RPMI7951 (cell line): ENCODE data around the gene SLIT1. TPM values are rescaled to one million over a fixed set of nuclear protein-coding genes. Genes with fewer than 3 reads are reported as not detected.

ENCODE experiments used
- DNase-seq: peaks from one replicate; pipeline ENCODE4 v3.0.0-alpha.2; 2012; ENCODE audit warnings: low read depth
- total RNA-seq: library from RNA; depleted of rRNA; stranded (reverse); fragments of >200 nt; shearing (Covaris generic); gene quantifications from 2 replicates; pipeline ENCODE4 v1.2.3, GENCODE V29; 2014

The SLIT1 gene
- total RNA-seq, 1 experiment from 2014 or later: 0.12 TPM

GRCh38 chr10:97173036-97173435 lies 12.7 kb downstream of the SLIT1 start:
- DNase-seq: no peak

- no peak for DNase-seq
Measured at GRCh38 chr10:97171001-97171400, 14.8 kb downstream of the SLIT1 start.

GRCh38 chr10:97169911-97170693 lies 15.7 kb downstream of the SLIT1 start:
- no peak for DNase-seq

GRCh38 chr10:97169063-97169462 lies 16.7 kb downstream of the SLIT1 start:
- DNase-seq: no peak

- DNase-seq: no peak
Measured at GRCh38 chr10:97168645-97169044, 17.1 kb downstream of the SLIT1 start.

- DNase-seq: no peak
Measured at GRCh38 chr10:97165499-97165898, 20.3 kb downstream of the SLIT1 start.

- no peak for DNase-seq
Measured at GRCh38 chr10:97163781-97164501, 21.8 kb downstream of the SLIT1 start.

GRCh38 chr10:97163181-97163580 lies 22.6 kb downstream of the SLIT1 start:
- no peak for DNase-seq

GRCh38 chr10:97159646-97160305 lies 26.0 kb downstream of the SLIT1 start:
- no peak for DNase-seq

- DNase-seq: peak; percentile 35
Measured at GRCh38 chr10:97157578-97158095, 28.1 kb downstream of the SLIT1 start.

GRCh38 chr10:97154781-97155180 lies 31.0 kb downstream of the SLIT1 start:
- no peak for DNase-seq

- no peak for DNase-seq
Measured at GRCh38 chr10:97154162-97154561, 31.6 kb downstream of the SLIT1 start.

GRCh38 chr10:97153270-97153850 lies 32.4 kb downstream of the SLIT1 start:
- DNase-seq: peak; percentile 45

- no peak for DNase-seq
Measured at GRCh38 chr10:97151307-97151914, 34.3 kb downstream of the SLIT1 start.

- DNase-seq: no peak
Measured at GRCh38 chr10:97150616-97151015, 35.1 kb downstream of the SLIT1 start.

- DNase-seq: no peak
Measured at GRCh38 chr10:97150013-97150595, 35.7 kb downstream of the SLIT1 start.

- DNase-seq: no peak
Measured at GRCh38 chr10:97149079-97149531, 36.7 kb downstream of the SLIT1 start.

- DNase-seq: no peak
Measured at GRCh38 chr10:97144297-97144696, 41.5 kb downstream of the SLIT1 start.

- DNase-seq: no peak
Measured at GRCh38 chr10:97142834-97143233, 42.9 kb downstream of the SLIT1 start.

- peak; percentile 62 for DNase-seq
Measured at GRCh38 chr10:97140902-97141745, 44.6 kb downstream of the SLIT1 start.
